Measurements from ENCODE around the gene EHBP1L1. TPM values are rescaled to one million over a fixed set of nuclear protein-coding genes. Genes with fewer than 3 reads are reported as not detected.
A peak's percentile ranks its signal among the peaks of the same experiment; 100 is the strongest.

The EHBP1L1 gene
- polyA plus RNA-seq, 1 donor (not counting 4 experiments of a cell fraction or from before 2014, with no cell fraction given) = 10.4 TPM

- H3K9me3 ChIP-seq (ENCODE audit: control insufficient read depth, low read depth, low read length) = no peaks in the 10 kb centered on the region
Measured at GRCh38 chr11:65604258-65604657, 28.4 kb downstream of the EHBP1L1 start.

DNA sequence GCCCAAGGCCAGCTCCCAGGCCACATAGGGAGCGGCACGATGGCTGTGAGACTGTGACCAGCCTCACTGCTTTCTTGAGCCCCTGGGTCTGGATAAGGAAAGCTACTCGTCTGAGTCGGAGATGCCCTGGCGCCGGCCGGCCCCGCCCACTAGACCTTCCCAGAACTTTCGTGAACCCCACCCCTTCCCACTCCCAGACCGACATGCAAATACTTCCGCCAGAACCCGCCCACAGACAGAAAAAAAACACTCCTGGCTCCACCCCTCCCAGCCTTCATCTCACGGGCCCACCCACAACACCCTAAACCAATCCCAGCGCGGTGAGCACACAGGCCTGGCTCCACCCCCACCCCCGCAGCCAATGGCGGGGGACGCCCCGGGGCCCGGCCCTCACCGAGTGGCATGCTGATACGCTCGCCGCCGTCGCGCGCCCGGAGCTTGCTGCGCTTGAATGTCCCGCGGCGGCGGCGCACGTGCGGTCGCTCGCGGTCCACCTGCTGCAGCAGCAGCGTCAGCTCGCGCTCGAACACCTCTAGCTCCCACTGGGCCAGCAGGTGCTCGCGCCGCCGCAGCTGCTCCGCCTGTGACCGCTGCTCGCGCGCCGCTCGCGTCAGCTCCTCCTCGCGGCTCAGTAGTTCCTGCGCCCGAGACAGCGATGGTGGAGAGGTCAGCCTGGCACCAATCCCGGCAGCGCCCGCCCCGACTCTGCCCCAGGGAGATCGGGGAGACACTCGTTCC is 31.2 kb downstream of the EHBP1L1 start:
- Histone ChIP-seq H3K27ac (ENCODE audit: control insufficient read depth, insufficient read depth, low read length) (no peak overlapping the region), H3K9me3 (ENCODE audit: control insufficient read depth, low read depth, low read length) (no peaks in the 10 kb centered on the region), H3K4me2 (ENCODE audit: control insufficient read depth, extremely low read depth, insufficient read depth, low read depth, low read length) (peak overlapping the region; percentile 58), H3K27me3 (ENCODE audit: control insufficient read depth, extremely low read depth, insufficient read depth, low read length) (no peaks in the 10 kb centered on the region), H3K9me1 (ENCODE audit: control insufficient read depth, extremely low read depth, insufficient read depth, low read length) (no peaks in the 10 kb centered on the region), H2AFZ (ENCODE audit: control insufficient read depth, low read length) (no peak overlapping the region), H3K9ac (ENCODE audit: control insufficient read depth, extremely low read depth, insufficient read depth, low read length) (no peak overlapping the region), H4K20me1 (ENCODE audit: control insufficient read depth, extremely low read depth, insufficient read depth, low read length) (no peaks in the 10 kb centered on the region), H3K4me1 (ENCODE audit: control insufficient read depth, extremely low read depth, insufficient read depth, low read length) (peaks cover 10% of the 10 kb centered on the region), H3K79me2 (ENCODE audit: control insufficient read depth, insufficient read depth, low read length) (peaks cover 16% of the 10 kb centered on the region), H3K36me3 (ENCODE audit: control insufficient read depth in 2 of 2, extremely low read depth in 1 of 2, insufficient read depth in 2 of 2, low read length in 2 of 2) (peaks cover 20 to 26% of the 10 kb centered on the region in 2 experiments), H3K4me3 (ENCODE audit: control insufficient read depth in 2 of 3, extremely low read depth in 1 of 3, insufficient read depth in 2 of 3, low read depth in 1 of 3, low read length in 3 of 3) (peak overlapping the region in 1 of 3 experiments; percentile 34)
- no peak for TF ChIP-seq CTCF (optimal IDR thresholded peaks at IDR 0.05 in 1 of 3, IDR thresholded peaks at IDR 0.05 in 1 of 3, conservative IDR thresholded peaks at IDR 0.05 in 1 of 3; ENCODE audit: extremely low read depth in 1 of 3, insufficient read depth in 2 of 3, low read length in 3 of 3)
- no peak for TF ChIP-seq EZH2 (IDR thresholded peaks at IDR 0.05; ENCODE audit: low read length)
- dilution Hi-C loops (cut with MboI; ENCODE audit: extremely low pct_ligation_motif_present, low sequenced_read_pairs) = no loop called here
- FAIRE-seq (peak; percentile 23), DNase-seq (ENCODE audit: low read depth, low spot score) (peak; percentile 88)

More at GRCh38 chr11:65604258-65604657, 28.4 kb downstream of the EHBP1L1 start:
- Histone ChIP-seq H3K27me3 (ENCODE audit: control insufficient read depth, extremely low read depth, insufficient read depth, low read length) (no peaks in the 10 kb centered on the region), H3K9ac (ENCODE audit: control insufficient read depth, extremely low read depth, insufficient read depth, low read length) (no peak overlapping the region), H3K27ac (ENCODE audit: control insufficient read depth, insufficient read depth, low read length) (no peak overlapping the region), H3K4me2 (ENCODE audit: control insufficient read depth, extremely low read depth, insufficient read depth, low read depth, low read length) (no peak overlapping the region), H4K20me1 (ENCODE audit: control insufficient read depth, extremely low read depth, insufficient read depth, low read length) (no peaks in the 10 kb centered on the region), H2AFZ (ENCODE audit: control insufficient read depth, low read length) (no peak overlapping the region), H3K79me2 (ENCODE audit: control insufficient read depth, insufficient read depth, low read length) (no peaks in the 10 kb centered on the region), H3K4me1 (ENCODE audit: control insufficient read depth, extremely low read depth, insufficient read depth, low read length) (peaks cover 7% of the 10 kb centered on the region), H3K4me3 (ENCODE audit: control insufficient read depth in 2 of 3, extremely low read depth in 1 of 3, insufficient read depth in 2 of 3, low read depth in 1 of 3, low read length in 3 of 3) (no peak overlapping the region), H3K9me1 (ENCODE audit: control insufficient read depth, extremely low read depth, insufficient read depth, low read length) (no peaks in the 10 kb centered on the region), H3K36me3 (ENCODE audit: control insufficient read depth in 2 of 2, extremely low read depth in 1 of 2, insufficient read depth in 2 of 2, low read length in 2 of 2) (peaks cover 18 to 22% of the 10 kb centered on the region in 2 experiments)
- TF ChIP-seq EZH2 (IDR thresholded peaks at IDR 0.05; ENCODE audit: low read length) (no peak), CTCF (optimal IDR thresholded peaks at IDR 0.05 in 1 of 3, IDR thresholded peaks at IDR 0.05 in 1 of 3, conservative IDR thresholded peaks at IDR 0.05 in 1 of 3; ENCODE audit: extremely low read depth in 1 of 3, insufficient read depth in 2 of 3, low read length in 3 of 3) (no peak)
- DNase-seq (ENCODE audit: low read depth, low spot score) (no peak), FAIRE-seq (no peak)
- dilution Hi-C loops (cut with MboI; ENCODE audit: extremely low pct_ligation_motif_present, low sequenced_read_pairs) = no loop called here
